EH (cell line): Measurements from ENCODE around the gene KRT84.
A peak's percentile ranks its signal among the peaks of the same experiment; 100 is the strongest.

Experiments
- DNase-seq: peaks from one replicate; pipeline ENCODE4 v3.0.0-alpha.2; 2015; ENCODE audit warnings: low read depth

KRT84 gene

GRCh38 chr12:52385226-52385702 is at the start of gene KRT84:
KRT84 (minus strand) TSS chr12:52385652; CDS start chr12:52385585, 67 bp downstream.
- DNase-seq: no peak

- DNase-seq: peak; percentile 80
Measured at GRCh38 chr12:52434760-52435530, 49.5 kb upstream of the KRT84 start.

GRCh38 chr12:52434081-52434733 is 48.8 kb upstream of the KRT84 start, which contains the start of gene KRT75:
KRT75 (minus strand) TSS chr12:52434371; CDS start chr12:52434304, 67 bp downstream.
- peak; percentile 43 for DNase-seq

GRCh38 chr12:52433501-52434080 is 48.1 kb upstream of the KRT84 start:
- DNase-seq: no peak

GRCh38 chr12:52432559-52433207 is 47.2 kb upstream of the KRT84 start:
- no peak for DNase-seq

GRCh38 chr12:52428121-52428520 is 42.7 kb upstream of the KRT84 start:
- no peak for DNase-seq

- DNase-seq: no peak
Measured at GRCh38 chr12:52427083-52427482, 41.6 kb upstream of the KRT84 start.

- no peak for DNase-seq
Measured at GRCh38 chr12:52426034-52426433, 40.6 kb upstream of the KRT84 start.

- no peak for DNase-seq
Measured at GRCh38 chr12:52425466-52425865, 40.0 kb upstream of the KRT84 start.

- no peak for DNase-seq
Measured at GRCh38 chr12:52423661-52424500, 38.4 kb upstream of the KRT84 start.

GRCh38 chr12:52423035-52423434 is 37.6 kb upstream of the KRT84 start:
- DNase-seq: peak; percentile 12

GRCh38 chr12:52419656-52420055 is 34.2 kb upstream of the KRT84 start:
- peak; percentile 75 for DNase-seq

GRCh38 chr12:52418576-52419110 is 33.2 kb upstream of the KRT84 start:
- no peak for DNase-seq

- no peak for DNase-seq
Measured at GRCh38 chr12:52417740-52418139, 32.3 kb upstream of the KRT84 start.

GRCh38 chr12:52416795-52417194 is 31.3 kb upstream of the KRT84 start:
- DNase-seq: no peak

- DNase-seq: peak; percentile 91
Measured at GRCh38 chr12:52415870-52416750, 30.7 kb upstream of the KRT84 start.

GRCh38 chr12:52414936-52415335 is 29.5 kb upstream of the KRT84 start:
- DNase-seq: no peak

- no peak for DNase-seq
Measured at GRCh38 chr12:52413782-52414345, 28.4 kb upstream of the KRT84 start.

GRCh38 chr12:52413202-52413601 is 27.8 kb upstream of the KRT84 start:
- DNase-seq: no peak

- DNase-seq: no peak
Measured at GRCh38 chr12:52411815-52412214, 26.4 kb upstream of the KRT84 start.
